Ishikawa (cell line): Measurements from ENCODE around the gene CD86.

Experiments used
- CEBPB ChIP-seq: IDR thresholded peaks from 2 replicates; pipeline ENCODE4 v1.6.1; 2012
- CREB1 ChIP-seq: IDR thresholded peaks from 2 replicates; pipeline ENCODE4 v1.6.1; 2012; ENCODE audit warnings: low read depth
- EGR1 ChIP-seq: IDR thresholded peaks from 2 replicates; pipeline ENCODE4 v1.6.1; 2012
- RAD21 ChIP-seq: IDR thresholded peaks from 2 replicates; pipeline ENCODE4 v1.6.1; 2012; ENCODE audit warnings: low read depth
- TAF1 ChIP-seq: IDR thresholded peaks from 2 replicates; pipeline ENCODE4 v1.6.1; 2012; ENCODE audit warnings: low read depth, mild to moderate bottlenecking
- TCF12 ChIP-seq: IDR thresholded peaks from 2 replicates; pipeline ENCODE4 v1.6.1; 2012; ENCODE audit warnings: low read depth
- YY1 ChIP-seq: IDR thresholded peaks from 2 replicates; pipeline ENCODE4 v1.6.1; 2012; ENCODE audit warnings: low read depth
- ZBTB7A ChIP-seq: IDR thresholded peaks from 2 replicates; pipeline ENCODE4 v1.6.1; 2012; ENCODE audit warnings: low read depth
- TF ChIP-seq, protein P1 (sequence below): IDR thresholded peaks from 2 replicates; pipeline ENCODE4 v1.6.1; 2012
- TF ChIP-seq, protein P2 (sequence below): IDR thresholded peaks from 2 replicates; pipeline ENCODE4 v1.6.1; 2012
- TF ChIP-seq, protein P3 (sequence below): IDR thresholded peaks from 2 replicates; pipeline ENCODE4 v1.6.1; 2012; ENCODE audit warnings: low read depth, mild to moderate bottlenecking

DNA sequence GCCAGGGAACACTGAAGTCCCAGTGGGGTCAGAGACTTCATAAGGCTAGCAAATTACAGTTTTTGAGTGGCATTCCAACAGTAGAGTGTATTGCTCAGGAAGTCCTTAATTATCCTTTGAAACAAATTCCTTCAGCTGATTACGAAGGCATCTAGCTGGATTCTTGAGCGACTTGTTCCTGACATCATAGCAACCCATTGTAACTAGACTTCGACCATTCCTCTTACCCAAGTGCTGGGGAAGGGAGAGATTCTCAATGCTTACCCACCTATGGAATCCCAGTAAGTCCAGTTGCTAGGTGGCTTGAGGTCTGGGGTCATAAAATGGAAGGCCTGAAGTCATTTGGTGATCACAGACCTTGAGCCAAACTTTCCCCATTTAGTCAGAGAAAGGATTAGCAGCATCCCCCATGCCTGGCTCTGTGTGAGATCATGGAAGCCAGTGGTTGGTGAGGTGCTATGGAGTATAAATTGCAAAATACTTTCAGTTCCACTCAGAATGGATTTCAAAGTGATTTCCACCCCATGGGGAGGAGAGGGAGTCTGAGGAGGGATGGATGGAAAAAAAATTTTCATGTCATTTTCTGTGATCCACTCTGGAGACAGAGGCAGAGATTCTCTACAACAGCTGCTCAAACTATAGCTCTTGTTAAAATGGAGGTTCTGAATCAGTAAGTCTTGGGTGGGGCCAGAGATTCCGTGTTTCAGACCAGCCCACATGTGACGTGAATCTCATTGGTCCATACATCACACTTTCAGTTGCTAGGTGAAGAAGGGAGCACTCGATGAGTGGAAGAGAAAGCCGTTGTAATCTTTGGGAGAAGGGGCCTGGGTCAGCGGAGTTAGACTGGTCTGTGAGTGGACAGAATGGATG lies 45.7 kb downstream of the CD86 start:
- no peak for TF ChIP-seq TCF12
- TF ChIP-seq, protein P1, sequence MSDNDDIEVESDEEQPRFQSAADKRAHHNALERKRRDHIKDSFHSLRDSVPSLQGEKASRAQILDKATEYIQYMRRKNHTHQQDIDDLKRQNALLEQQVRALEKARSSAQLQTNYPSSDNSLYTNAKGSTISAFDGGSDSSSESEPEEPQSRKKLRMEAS = no peak
- no peak for TF ChIP-seq CEBPB
- TF ChIP-seq, protein P2, sequence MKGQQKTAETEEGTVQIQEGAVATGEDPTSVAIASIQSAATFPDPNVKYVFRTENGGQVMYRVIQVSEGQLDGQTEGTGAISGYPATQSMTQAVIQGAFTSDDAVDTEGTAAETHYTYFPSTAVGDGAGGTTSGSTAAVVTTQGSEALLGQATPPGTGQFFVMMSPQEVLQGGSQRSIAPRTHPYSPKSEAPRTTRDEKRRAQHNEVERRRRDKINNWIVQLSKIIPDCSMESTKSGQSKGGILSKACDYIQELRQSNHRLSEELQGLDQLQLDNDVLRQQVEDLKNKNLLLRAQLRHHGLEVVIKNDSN = no peak
- TF ChIP-seq CREB1 = no peak
- no peak for TF ChIP-seq RAD21
- no peak for TF ChIP-seq EGR1
- TF ChIP-seq, protein P3, sequence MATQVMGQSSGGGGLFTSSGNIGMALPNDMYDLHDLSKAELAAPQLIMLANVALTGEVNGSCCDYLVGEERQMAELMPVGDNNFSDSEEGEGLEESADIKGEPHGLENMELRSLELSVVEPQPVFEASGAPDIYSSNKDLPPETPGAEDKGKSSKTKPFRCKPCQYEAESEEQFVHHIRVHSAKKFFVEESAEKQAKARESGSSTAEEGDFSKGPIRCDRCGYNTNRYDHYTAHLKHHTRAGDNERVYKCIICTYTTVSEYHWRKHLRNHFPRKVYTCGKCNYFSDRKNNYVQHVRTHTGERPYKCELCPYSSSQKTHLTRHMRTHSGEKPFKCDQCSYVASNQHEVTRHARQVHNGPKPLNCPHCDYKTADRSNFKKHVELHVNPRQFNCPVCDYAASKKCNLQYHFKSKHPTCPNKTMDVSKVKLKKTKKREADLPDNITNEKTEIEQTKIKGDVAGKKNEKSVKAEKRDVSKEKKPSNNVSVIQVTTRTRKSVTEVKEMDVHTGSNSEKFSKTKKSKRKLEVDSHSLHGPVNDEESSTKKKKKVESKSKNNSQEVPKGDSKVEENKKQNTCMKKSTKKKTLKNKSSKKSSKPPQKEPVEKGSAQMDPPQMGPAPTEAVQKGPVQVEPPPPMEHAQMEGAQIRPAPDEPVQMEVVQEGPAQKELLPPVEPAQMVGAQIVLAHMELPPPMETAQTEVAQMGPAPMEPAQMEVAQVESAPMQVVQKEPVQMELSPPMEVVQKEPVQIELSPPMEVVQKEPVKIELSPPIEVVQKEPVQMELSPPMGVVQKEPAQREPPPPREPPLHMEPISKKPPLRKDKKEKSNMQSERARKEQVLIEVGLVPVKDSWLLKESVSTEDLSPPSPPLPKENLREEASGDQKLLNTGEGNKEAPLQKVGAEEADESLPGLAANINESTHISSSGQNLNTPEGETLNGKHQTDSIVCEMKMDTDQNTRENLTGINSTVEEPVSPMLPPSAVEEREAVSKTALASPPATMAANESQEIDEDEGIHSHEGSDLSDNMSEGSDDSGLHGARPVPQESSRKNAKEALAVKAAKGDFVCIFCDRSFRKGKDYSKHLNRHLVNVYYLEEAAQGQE = no peak
- TF ChIP-seq ZBTB7A = no peak
- no peak for TF ChIP-seq YY1
- no peak for TF ChIP-seq TAF1
